BE2C (cell line): ENCODE results near the gene HOXC4.
A peak's percentile ranks its signal among the peaks of the same experiment; 100 is the strongest.

ENCODE experiments used
- DNase-seq: peaks from one replicate; pipeline ENCODE4 v3.0.0-alpha.2; 2020
- H3K27me3 ChIP-seq: fragments of 250-450 bp; sonication (Bioruptor Pico); 2 replicates; pipeline ENCODE4 v1.5.1; 2020; ENCODE audit warnings: mild to moderate bottlenecking
- H3K36me3 ChIP-seq: fragments of 250-450 bp; sonication (Bioruptor Pico); 2 replicates; pipeline ENCODE4 v1.5.1; 2020; ENCODE audit warnings: mild to moderate bottlenecking
- H3K4me1 ChIP-seq: fragments of 250-450 bp; sonication (Bioruptor Pico); 2 replicates; pipeline ENCODE4 v1.5.1; 2020
- H3K4me3 ChIP-seq: 2 replicates; pipeline ENCODE4 v1.5.1; 2011; ENCODE audit warnings: low read depth, low read length
- H3K9me3 ChIP-seq: fragments of 250-450 bp; sonication (Bioruptor Pico); 2 replicates; pipeline ENCODE4 v1.5.1; 2020
- CTCF ChIP-seq: IDR thresholded peaks from 2 replicates; pipeline ENCODE4 v1.5.1; 2012; ENCODE audit warnings: mild to moderate bottlenecking, low read depth, low read length

The HOXC4 gene

DNA sequence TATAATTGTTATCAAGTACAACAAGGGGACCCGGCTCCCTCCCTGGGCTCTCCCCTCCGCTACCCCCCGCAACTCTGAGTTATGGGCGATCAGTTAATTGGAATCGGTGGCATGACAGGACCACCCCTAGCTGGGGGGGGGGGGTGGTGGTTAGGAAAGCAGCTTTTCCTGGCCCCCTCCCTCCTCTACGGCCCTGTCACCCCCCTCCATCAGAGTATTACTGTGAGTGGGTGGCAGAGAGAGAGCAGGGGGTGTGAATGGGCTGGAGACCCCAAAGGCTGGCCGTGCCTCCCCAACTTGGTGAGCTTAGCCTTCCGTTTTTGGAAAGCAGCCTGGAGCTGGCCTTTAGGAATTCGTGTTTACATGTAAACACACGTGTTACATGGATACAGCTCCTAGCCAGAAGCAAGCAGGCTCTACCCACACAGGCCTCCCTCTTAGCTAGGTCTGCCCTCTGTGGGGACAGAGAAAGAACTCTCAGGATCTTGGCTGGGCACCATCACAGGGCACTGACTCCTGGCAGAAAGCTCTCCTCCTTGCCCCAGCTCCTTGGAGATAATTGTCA lies 1.1 kb upstream of the HOXC4 start:
- H3K4me1 ChIP-seq = peaks cover 15% of the 10 kb centered on the region
- DNase-seq = no peak
- no peaks in the 10 kb centered on the region for H3K27me3 ChIP-seq
- H3K9me3 ChIP-seq = no peaks in the 10 kb centered on the region
- TF ChIP-seq CTCF = no peak
- H3K4me3 ChIP-seq = peak overlapping the region; percentile 80
- H3K36me3 ChIP-seq = peaks cover 3% of the 10 kb centered on the region

GRCh38 chr12:54053003-54053750 lies 458 bp upstream of the HOXC4 start:
- DNase-seq = peak; percentile 39
- peak overlapping the region; percentile 80 for H3K4me3 ChIP-seq

DNA sequence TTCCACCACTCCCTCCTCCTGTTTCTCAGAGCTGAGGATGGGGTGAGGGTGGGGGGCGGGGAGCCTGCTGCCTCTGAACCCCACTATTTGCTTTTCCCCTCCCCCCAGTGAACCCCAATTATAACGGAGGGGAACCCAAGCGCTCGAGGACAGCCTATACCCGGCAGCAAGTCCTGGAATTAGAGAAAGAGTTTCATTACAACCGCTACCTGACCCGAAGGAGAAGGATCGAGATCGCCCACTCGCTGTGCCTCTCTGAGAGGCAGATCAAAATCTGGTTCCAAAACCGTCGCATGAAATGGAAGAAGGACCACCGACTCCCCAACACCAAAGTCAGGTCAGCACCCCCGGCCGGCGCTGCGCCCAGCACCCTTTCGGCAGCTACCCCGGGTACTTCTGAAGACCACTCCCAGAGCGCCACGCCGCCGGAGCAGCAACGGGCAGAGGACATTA lies 1.1 kb downstream of the HOXC4 start:
- Histone ChIP-seq H3K4me3 (peak overlapping the region; percentile 80), H3K36me3 (peaks cover 11% of the 10 kb centered on the region), H3K27me3 (no peaks in the 10 kb centered on the region), H3K4me1 (peaks cover 15% of the 10 kb centered on the region), H3K9me3 (no peaks in the 10 kb centered on the region)
- no peak for DNase-seq
- no peak for TF ChIP-seq CTCF

More at GRCh38 chr12:54053003-54053750, 458 bp upstream of the HOXC4 start:
- no peaks in the 10 kb centered on the region for H3K9me3 ChIP-seq
- peaks cover 15% of the 10 kb centered on the region for H3K4me1 ChIP-seq
- H3K27me3 ChIP-seq = no peaks in the 10 kb centered on the region
- TF ChIP-seq CTCF = no peak
- peaks cover 10% of the 10 kb centered on the region for H3K36me3 ChIP-seq

GRCh38 chr12:54055552-54055951 lies 1.9 kb downstream of the HOXC4 start:
- Histone ChIP-seq H3K4me3 (peak overlapping the region; percentile 80), H3K27me3 (no peaks in the 10 kb centered on the region)

DNA sequence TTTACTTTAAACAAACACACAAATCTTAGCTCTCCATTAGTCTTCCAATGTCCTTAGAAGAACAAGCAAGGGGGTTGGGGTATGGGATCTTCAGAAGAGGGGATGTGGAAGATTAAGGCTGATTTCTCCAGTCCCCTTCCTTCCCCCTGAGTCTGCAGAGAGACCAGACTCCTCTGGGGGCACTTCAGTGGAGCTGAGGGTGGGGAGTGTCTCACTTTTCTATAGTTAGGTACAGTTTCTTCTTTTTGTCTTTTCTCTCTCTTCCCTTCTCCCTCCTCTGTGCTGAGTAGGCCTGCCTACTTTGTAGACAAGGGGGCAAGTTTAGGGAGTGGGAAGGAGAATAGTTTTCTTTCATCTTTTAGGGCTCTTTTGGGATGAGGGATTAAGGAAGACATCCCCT lies 2.5 kb downstream of the HOXC4 start:
- no peaks in the 10 kb centered on the region for H3K9me3 ChIP-seq
- no peaks in the 10 kb centered on the region for H3K27me3 ChIP-seq
- peaks cover 11% of the 10 kb centered on the region for H3K36me3 ChIP-seq
- TF ChIP-seq CTCF = no peak
- H3K4me3 ChIP-seq = peak overlapping the region; percentile 80
- H3K4me1 ChIP-seq = peaks cover 15% of the 10 kb centered on the region
- no peak for DNase-seq

More at GRCh38 chr12:54055552-54055951, 1.9 kb downstream of the HOXC4 start:
- H3K36me3 ChIP-seq = peaks cover 11% of the 10 kb centered on the region
- TF ChIP-seq CTCF = no peak
- H3K4me1 ChIP-seq = peaks cover 15% of the 10 kb centered on the region
- no peaks in the 10 kb centered on the region for H3K9me3 ChIP-seq
- DNase-seq = no peak
